HG03095 (cell line): ENCODE measurements around the gene AKR1A1.
"Not testable (repeated sequence)": the region's sequence is repeated elsewhere in the genome, so short reads cannot be mapped to it uniquely, and the experiment has no call there.

Experiments
- ATAC-seq: cut with Tn5 transposase; IDR thresholded peaks from one replicate; pipeline ENCODE4 v1.9.1; 2021; ENCODE audit warnings: moderate library complexity; ENCODE audit not compliant: unreplicated experiment

AKR1A1 gene

GRCh38 chr1:45550401-45551351 lies at the start of gene AKR1A1:
AKR1A1 (plus strand) TSS chr1:45550826; CDS start chr1:45561795, 10,969 bp downstream.
- peak; percentile 80 for ATAC-seq

- ATAC-seq: no peak
Measured at GRCh38 chr1:45501505-45501859, 49.1 kb upstream of the AKR1A1 start.

DNA sequence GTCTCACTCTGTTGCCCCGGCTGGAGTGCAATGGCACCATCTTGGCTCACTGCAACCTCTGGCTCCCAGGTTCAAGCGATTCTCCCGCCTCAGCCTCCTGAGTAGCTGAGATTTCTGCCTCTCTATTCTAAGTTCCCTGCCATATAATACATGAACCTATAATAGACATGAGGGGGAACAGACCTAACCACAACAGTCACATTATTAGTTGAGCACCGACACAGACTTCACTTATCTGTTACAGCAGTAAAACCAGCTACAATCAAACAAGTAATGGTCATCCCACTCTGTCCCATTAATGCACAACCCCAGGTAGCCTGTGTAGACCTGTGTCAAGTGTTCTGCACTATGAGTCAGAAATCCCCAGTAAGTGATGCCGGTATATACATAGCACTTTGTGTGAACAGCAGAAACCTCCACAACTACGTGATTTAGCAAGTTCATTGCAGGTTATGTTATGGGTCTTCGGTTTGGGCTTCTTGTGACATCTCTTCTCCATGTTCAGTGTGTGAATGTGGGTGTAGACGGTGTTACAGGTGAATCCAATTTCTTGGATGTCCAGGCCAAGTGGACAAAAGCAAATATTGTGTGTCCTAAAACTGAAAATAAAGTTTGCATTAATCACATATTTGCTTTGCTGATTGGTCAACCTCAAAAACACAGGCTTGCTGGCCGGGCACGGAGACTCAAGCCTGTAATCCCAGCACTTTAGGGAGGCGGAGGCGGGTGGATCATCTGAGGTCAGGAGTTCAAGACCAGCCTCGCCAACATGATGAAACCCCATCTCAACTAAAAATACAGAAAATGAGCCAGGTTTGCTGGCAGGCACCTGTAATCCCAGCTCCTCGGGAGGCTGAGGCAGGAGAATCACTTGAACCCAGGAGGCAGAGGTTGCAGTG lies 46.9 kb upstream of the AKR1A1 start:
- ATAC-seq: no peak

DNA sequence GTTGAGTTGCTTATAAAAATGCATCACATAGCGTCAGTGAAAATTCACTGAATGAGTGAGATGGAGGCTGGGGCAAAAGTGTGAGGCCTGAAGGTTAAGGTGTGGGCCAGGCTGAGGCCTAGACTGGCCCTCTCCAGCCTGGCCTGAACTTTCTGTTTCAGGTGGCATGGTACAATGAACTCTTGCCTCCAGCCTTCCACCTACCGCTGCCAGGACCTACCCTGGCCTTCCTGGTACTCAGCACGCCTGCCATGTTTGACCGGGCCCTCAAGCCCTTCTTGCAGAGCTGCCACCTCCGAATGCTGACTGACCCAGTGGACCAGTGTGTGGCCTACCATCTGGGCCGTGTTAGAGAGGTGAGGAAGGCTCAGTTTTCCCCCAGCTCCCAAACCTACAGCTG lies 43.4 kb upstream of the AKR1A1 start:
- no peak for ATAC-seq

GRCh38 chr1:45507893-45508292 lies 42.7 kb upstream of the AKR1A1 start:
- no peak for ATAC-seq

DNA sequence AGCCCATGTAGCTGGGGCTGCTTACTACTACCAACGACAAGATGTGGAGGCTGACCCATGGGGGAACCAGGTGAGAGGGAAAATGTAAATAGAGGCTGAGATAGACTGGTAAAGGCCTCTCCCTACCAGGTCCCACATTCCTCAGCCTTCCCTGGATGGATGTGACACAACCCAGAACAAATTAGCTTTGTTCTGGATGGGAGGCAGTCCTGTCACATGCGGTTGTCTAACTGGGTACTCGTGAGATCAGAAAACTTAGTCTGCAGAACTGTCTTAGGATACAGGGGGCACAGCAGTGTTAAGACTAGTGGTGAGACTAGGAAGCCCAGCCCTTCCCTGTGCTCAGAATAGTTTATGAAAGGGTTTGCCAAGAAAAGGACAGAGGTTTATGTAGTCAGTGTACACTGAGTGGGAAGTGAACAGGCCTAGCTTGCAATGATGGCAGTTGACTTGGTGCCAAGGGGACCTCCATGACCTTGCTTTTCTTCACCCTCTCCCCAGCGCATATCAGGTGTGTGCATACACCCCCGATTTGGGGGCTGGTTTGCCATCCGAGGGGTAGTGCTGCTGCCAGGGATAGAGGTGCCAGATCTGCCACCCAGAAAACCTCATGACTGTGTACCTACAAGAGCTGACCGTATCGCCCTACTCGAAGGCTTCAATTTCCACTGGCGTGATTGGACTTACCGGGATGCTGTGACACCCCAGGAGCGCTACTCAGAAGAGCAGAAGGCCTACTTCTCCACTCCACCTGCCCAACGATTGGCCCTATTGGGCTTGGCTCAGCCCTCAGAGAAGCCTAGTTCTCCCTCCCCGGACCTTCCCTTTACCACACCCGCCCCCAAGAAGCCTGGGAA lies 42.1 kb upstream of the AKR1A1 start:
- ATAC-seq: no peak

DNA sequence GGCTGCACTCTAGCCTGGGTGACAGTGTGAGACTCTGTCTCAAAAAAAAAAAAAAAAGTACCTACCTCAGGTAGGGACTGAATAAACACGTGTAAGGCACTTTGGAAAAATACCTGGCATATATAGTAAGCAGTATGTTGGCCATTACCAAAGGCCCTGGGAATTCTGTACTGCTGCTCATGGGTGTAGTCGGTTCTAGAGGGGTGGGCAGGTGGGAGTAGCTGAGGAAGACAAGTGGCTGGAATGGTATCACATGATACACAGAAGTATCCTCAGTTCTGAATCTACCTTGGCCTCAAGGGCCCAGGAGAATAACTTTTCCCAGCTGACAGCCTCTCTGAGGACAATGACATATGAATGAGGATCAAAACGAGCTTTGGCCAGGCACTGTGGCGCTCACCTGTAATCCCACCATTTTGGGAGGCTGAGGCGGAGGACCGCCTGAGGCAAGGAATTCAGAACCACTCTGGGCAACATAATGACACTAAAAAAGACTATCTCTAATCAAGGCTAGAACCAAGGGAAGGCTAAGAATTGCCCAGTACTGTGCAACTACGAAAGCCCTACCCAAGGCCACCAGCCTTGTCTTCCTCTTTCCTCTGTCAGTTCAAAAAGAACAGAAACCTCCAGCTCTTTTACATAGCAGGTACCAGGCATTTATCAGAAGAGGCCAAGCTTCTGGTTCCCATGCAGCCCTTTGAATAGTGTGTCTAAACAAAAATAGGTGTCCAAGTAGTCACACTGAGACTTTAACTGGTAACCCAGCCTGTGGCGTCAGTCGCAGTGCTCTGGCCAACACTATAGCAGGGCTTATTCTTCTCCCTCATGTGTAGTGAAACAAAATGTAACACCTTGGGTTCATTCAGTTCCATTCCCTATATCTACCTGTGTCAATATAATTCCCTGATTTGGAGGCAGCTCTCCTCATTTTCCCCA lies 40.3 kb upstream of the AKR1A1 start:
- no peak for ATAC-seq

GRCh38 chr1:45510972-45511527 lies 39.6 kb upstream of the AKR1A1 start:
- ATAC-seq: no peak

DNA sequence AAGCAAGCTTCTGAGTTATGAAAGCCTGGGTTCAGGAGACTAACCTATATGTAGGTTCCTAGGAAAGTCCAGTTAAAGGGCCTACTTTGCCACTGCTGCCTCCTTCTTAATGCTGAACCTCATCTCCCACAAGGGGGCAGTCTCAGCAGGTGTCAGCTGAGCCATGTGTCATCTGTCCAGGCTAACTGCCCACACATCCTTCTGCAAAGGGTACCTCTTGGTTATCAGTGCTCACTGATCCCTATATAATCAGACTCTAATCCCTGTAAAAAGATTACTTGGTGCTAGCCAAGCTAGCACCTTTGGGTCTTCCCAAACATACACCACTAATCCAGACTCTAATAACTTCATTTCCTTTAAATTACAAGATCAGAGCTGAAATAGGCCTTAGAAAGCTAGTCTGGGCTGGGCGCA lies 38.0 kb upstream of the AKR1A1 start:
- ATAC-seq: no peak

DNA sequence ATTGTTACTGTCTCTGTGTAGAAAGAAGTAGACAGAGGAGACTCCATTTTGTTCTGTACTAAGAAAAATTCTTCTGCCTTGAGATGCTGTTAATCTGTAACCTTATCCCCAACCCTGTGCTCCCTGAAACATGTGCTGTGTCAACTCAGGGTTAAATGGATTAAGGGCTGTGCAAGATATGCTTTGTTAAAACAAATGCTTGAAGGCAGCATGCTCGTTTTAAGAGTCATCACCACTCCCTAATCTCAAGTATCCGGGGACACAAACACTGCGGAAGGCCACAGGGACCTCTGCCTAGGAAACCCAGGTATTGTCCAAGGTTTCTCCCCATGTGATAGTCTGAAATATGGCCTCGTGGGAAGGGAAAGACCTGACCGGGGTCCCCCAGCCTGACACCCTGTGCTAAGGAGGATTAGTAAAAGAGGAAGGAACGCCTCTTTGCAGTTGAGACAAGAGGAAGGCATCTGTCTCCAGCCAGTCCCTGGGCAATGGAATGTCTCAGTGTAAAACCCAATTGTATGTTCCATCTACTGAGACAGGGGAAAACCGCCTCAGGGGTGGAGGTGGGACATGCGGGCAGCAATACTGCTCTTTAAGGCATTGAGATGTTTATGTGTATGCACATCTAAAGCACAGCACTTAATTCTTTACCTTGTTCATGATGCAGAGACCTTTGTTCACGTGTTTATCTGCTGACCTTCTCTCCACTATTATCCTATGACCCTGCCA lies 36.9 kb upstream of the AKR1A1 start:
- not testable (repeated sequence) for ATAC-seq

DNA sequence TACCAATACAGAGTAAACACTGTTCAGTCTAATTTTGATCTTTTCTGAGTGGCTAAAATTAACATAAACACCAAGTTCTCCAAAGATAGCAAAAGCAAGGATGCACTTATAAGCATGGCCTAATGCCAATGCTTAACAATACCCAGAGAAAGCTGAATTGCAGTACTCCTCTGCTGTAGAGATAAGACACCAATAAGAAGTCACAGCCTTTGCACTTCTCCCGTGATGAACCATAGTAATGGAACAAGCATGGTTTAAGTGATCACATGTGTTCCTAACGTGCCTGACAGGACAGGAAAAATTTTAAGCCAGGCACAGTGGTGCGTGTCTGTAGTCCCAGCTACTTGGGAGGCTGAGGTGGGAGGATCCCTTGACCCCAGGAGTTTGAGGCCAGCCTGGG lies 34.6 kb upstream of the AKR1A1 start:
- no peak for ATAC-seq

GRCh38 chr1:45516465-45516864 lies 34.2 kb upstream of the AKR1A1 start:
- no peak for ATAC-seq

GRCh38 chr1:45518366-45518765 lies 32.3 kb upstream of the AKR1A1 start:
- not testable (repeated sequence) for ATAC-seq

- ATAC-seq: no peak
Measured at GRCh38 chr1:45518910-45519309, 31.7 kb upstream of the AKR1A1 start.

GRCh38 chr1:45519774-45520173 lies 30.9 kb upstream of the AKR1A1 start:
- not testable (repeated sequence) for ATAC-seq

DNA sequence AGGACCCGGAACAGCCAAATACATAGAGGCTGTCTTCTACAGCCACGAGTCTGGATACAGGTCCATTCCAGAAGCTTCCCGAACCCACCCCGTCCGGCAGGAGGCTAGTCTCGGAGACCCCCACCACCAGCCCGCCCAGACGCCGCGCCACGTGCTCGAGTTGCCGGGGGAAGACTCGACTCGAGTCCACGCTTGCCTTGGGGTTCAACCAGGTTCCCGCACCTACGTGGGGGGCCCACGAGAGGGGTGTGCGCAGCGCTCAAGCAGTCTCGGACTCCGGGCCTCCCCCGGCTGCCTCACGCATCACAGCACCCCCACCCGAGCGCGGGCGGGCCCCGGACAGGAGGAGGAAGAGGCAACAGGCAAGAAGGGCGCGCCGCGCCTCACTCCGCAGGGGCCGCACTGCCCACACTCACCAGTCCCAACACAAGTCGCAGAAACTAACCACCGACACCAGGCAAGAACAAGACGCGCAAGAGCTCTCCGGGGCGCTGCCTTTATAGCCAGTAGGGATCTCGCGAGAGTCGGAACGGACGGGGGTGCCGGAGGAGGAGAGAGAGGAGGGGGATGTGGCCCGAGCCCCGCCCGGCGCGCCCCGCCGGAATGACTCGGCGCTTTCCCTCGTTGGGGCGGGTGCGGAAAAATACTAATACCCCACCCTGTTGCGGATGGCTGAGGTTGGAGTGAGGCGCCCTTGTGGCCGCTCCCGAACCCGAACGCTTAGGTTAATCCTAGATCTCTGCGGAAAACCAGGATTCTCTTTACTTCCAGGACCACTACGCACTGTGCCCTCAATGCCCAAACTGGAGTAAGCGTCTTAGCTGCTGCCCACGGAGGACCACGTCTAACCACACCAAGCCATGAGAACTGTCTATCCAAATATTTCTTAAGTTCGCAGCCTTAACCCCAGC lies 29.0 kb upstream of the AKR1A1 start, which contains the start of gene PRDX1:
TSS of gene PRDX1 (minus strand) at position 472 of the 911 bp plus-strand sequence. CDS start 2,841 bp downstream, outside the sequence.
- peak; percentile 69 for ATAC-seq

DNA sequence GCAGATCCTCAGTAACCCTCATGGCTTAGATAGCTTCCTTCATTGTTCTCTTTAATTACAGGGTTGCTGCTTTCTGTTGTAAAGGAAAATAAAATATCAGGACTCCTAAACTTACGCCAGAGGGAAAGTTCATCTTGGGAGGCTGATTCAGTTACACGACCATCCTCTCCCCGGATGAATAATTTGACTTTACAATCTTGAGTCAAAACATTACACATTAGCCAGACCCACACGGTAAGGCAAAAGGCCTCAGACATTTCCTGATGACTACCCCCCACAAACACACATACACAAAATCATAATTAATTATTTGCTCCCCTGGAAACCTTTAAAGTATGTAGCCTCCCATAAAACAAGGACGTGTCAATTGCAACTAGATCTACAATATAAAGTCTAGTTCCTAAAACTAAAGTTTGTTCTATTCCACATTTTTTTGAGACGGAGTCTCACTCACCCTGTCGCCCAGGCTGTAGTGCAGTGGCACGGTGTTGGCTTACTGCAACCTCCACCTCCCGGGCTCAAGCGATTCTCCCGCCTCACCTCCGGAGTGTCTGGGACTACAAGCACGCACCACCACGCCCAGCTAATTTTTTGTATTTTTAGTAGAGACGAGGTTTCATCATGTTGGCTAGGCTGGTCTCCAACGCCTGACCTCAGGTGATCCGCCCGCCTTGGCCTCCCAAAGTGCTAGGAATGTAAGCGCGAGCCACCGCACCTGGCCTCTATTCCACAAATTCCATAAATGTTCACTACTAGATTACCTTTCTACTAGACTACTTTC lies 28.1 kb upstream of the AKR1A1 start:
- peak; percentile 4 for ATAC-seq
